ENCODE results near the gene INO80D. TPM values are rescaled to one million over a fixed set of nuclear protein-coding genes. Genes with fewer than 3 reads are reported as not detected.

Gene INO80D
- total and polyA plus RNA-seq, 2 of the 13 experiments (the other 11 are each of a cell fraction or from before 2014, with no cell fraction given): 7.6 to 7.9 TPM

DNA sequence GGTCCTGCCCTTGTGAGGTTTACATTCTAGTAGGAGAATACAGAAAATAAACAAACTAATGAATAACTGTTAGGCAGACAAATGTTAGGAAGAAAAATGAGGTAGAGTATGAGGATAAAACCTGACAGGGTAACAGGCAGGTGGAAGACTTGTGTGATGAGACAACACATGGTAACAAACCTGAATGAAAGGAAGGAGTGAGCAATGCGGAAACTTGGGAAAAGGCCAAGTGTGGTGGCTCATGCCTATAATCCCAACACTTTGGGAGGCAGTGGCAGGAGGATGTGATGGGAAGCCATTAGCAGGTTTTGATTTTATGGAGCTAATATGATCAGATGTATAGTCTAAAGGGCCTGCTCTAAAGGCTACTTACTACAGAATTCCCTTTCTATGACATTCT lies 74.2 kb downstream of the INO80D start:
- in situ Hi-C loops (cut with HindIII; ENCODE audit: extremely low pct_ligation_motif_present, low pct_unique_long_range_greater_than_20kb) (no loop called here), intact Hi-C loops (cut with micrococcal nuclease; ENCODE audit: unreplicated experiment) (loop anchor here (10.0 kb wide), 1 partner anchor 63 kb away; no protein-coding TSS in a partner anchor)
- no TSS peak for BruUV-seq (replicated peaks)
- Histone ChIP-seq H4K20me1 (ENCODE audit: insufficient read depth, low read length) (no peaks in the 10 kb centered on the region), H2AFZ (ENCODE audit: low read length) (no peak overlapping the region), H3K27ac (ENCODE audit: extremely low read length, insufficient read depth, low read length) (no peak overlapping the region), H3K4me2 (ENCODE audit: low read depth, low read length) (no peak overlapping the region), H3K4me3 (replicated peaks in 1 of 3; ENCODE audit: insufficient read depth in 1 of 3, low read depth in 2 of 3, low read length in 3 of 3) (no peak overlapping the region), H3K4me1 (ENCODE audit: insufficient read depth, low read length) (peaks cover 8% of the 10 kb centered on the region; the same call in 1 of the 2 replicates), H3K79me2 (ENCODE audit: insufficient read depth, low read length) (no peaks in the 10 kb centered on the region), H3K36me3 (replicated peaks in 1 of 2; ENCODE audit: control insufficient read depth in 1 of 2, insufficient read depth in 2 of 2, low read length in 2 of 2) (peaks cover 12 to 47% of the 10 kb centered on the region in 2 experiments), H3K9ac (ENCODE audit: insufficient read depth, low read depth, low read length) (no peak overlapping the region), H3K27me3 (ENCODE audit: control insufficient read depth in 1 of 2, insufficient read depth in 2 of 2, low read length in 2 of 2) (no peaks in the 10 kb centered on the region), H3K9me3 (ENCODE audit: low read length) (peaks cover 16% of the 10 kb centered on the region)
- ChIA-PET CTCF (ENCODE audit: low intra/inter-chr PET ratio, low total read pairs) (no interaction called here), POLR2A (no interaction called here)
- ATAC-seq (no peak), DNase-seq (ENCODE audit: low spot score) (no peak), FAIRE-seq (no peak)
- TF ChIP-seq ZNF34 (CRISPR knock-in tag; IDR thresholded peaks at IDR 0.05; ENCODE audit: borderline replicate concordance) (no peak), ATF1 (CRISPR knock-in tag; IDR thresholded peaks at IDR 0.05) (no peak)
- TF ChIP-seq, protein P1, sequence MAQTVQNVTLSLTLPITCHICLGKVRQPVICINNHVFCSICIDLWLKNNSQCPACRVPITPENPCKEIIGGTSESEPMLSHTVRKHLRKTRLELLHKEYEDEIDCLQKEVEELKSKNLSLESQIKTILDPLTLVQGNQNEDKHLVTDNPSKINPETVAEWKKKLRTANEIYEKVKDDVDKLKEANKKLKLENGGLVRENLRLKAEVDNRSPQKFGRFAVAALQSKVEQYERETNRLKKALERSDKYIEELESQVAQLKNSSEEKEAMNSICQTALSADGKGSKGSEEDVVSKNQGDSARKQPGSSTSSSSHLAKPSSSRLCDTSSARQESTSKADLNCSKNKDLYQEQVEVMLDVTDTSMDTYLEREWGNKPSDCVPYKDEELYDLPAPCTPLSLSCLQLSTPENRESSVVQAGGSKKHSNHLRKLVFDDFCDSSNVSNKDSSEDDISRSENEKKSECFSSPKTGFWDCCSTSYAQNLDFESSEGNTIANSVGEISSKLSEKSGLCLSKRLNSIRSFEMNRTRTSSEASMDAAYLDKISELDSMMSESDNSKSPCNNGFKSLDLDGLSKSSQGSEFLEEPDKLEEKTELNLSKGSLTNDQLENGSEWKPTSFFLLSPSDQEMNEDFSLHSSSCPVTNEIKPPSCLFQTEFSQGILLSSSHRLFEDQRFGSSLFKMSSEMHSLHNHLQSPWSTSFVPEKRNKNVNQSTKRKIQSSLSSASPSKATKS (CRISPR knock-in tag; IDR thresholded peaks at IDR 0.05): no peak
- WGBS (ENCODE audit: low lambda C conversion rate): 96% methylated on average over 1 of the region's 1 CpG

DNA sequence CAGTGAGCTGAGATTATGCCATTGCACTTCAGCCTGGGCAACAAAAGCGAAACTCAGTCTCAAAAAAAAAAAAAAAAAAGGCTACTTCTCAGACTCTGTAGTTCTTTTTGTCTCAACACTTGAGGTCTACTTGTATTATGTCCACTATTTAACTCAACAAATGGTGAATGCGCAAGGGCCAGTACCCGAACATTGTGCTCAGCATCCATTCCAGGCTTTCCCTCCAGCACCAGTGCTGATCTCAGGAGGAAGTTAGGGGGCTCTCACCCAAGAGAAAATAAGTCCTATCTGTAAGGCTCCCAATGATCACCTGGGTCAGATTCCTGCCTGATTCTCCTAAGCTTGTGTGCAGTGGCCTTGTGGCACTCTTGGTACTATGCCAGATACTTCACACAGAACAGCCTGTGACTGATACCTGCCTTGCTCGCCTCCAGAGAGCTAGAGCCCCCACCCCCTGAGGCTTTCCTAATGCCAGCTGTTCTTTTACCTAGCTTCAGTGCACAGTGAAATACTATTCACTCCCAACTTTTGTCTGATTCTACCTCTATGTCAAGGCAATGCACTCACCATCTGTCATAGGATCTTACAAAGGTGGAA lies 74.9 kb downstream of the INO80D start:
- H3K9me3 ChIP-seq (ENCODE audit: low read length): peaks cover 9% of the 10 kb centered on the region
- H2AFZ ChIP-seq (ENCODE audit: low read length): no peak overlapping the region
- H3K27ac ChIP-seq (ENCODE audit: extremely low read length, insufficient read depth, low read length): no peak overlapping the region
- intact Hi-C loops (cut with micrococcal nuclease; ENCODE audit: unreplicated experiment) (loop anchor here (10.0 kb wide), 1 partner anchor 64 kb away; no protein-coding TSS in a partner anchor), in situ Hi-C loops (cut with HindIII; ENCODE audit: extremely low pct_ligation_motif_present, low pct_unique_long_range_greater_than_20kb) (no loop called here)
- no peaks in the 10 kb centered on the region for H4K20me1 ChIP-seq (ENCODE audit: insufficient read depth, low read length)
- no peak overlapping the region for H3K4me2 ChIP-seq (ENCODE audit: low read depth, low read length)
- TF ChIP-seq, protein P2, sequence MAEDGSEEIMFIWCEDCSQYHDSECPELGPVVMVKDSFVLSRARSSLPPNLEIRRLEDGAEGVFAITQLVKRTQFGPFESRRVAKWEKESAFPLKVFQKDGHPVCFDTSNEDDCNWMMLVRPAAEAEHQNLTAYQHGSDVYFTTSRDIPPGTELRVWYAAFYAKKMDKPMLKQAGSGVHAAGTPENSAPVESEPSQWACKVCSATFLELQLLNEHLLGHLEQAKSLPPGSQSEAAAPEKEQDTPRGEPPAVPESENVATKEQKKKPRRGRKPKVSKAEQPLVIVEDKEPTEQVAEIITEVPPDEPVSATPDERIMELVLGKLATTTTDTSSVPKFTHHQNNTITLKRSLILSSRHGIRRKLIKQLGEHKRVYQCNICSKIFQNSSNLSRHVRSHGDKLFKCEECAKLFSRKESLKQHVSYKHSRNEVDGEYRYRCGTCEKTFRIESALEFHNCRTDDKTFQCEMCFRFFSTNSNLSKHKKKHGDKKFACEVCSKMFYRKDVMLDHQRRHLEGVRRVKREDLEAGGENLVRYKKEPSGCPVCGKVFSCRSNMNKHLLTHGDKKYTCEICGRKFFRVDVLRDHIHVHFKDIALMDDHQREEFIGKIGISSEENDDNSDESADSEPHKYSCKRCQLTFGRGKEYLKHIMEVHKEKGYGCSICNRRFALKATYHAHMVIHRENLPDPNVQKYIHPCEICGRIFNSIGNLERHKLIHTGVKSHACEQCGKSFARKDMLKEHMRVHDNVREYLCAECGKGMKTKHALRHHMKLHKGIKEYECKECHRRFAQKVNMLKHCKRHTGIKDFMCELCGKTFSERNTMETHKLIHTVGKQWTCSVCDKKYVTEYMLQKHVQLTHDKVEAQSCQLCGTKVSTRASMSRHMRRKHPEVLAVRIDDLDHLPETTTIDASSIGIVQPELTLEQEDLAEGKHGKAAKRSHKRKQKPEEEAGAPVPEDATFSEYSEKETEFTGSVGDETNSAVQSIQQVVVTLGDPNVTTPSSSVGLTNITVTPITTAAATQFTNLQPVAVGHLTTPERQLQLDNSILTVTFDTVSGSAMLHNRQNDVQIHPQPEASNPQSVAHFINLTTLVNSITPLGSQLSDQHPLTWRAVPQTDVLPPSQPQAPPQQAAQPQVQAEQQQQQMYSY (CRISPR knock-in tag; IDR thresholded peaks at IDR 0.05): 0 out of 2 replicates have a peak, but pooled peaks have one; percentile 21
- TF ChIP-seq KLF16 (CRISPR knock-in tag; IDR thresholded peaks at IDR 0.05): no peak
- DNase-seq (ENCODE audit: low spot score) (no peak), ATAC-seq (no peak), FAIRE-seq (no peak)
- no TSS peak for BruUV-seq (replicated peaks)
- no peak overlapping the region for H3K4me3 ChIP-seq (replicated peaks in 1 of 3; ENCODE audit: insufficient read depth in 1 of 3, low read depth in 2 of 3, low read length in 3 of 3)
- POLR2A ChIA-PET: no interaction called here
- no peaks in the 10 kb centered on the region for H3K79me2 ChIP-seq (ENCODE audit: insufficient read depth, low read length)
- no peaks in the 10 kb centered on the region for H3K27me3 ChIP-seq (ENCODE audit: control insufficient read depth in 1 of 2, insufficient read depth in 2 of 2, low read length in 2 of 2)
- no peak overlapping the region for H3K9ac ChIP-seq (ENCODE audit: insufficient read depth, low read depth, low read length)
- H3K36me3 ChIP-seq (replicated peaks in 1 of 2; ENCODE audit: control insufficient read depth in 1 of 2, insufficient read depth in 2 of 2, low read length in 2 of 2): peaks cover 10 to 48% of the 10 kb centered on the region in 2 experiments
- CTCF ChIA-PET (ENCODE audit: low intra/inter-chr PET ratio, low total read pairs): no interaction called here
- H3K4me1 ChIP-seq (ENCODE audit: insufficient read depth, low read length): peaks cover under 1% of the 10 kb centered on the region; the same call in 1 of the 2 replicates
- 96% methylated on average over 4 of the region's 4 CpGs for WGBS (ENCODE audit: low lambda C conversion rate)

Data from HepG2 (cell line).